CD4-positive, alpha-beta T cell treated with Interleukin-4 for 1 hour (primary cell): Measurements from ENCODE around the gene MKKS.
A peak's percentile ranks its signal among the peaks of the same experiment; 100 is the strongest.
"Not testable (repeated sequence)": the region's sequence is repeated elsewhere in the genome, so short reads cannot be mapped to it uniquely, and the experiment has no call there.

Experiments used
- DNase-seq, 2 donors: peaks; one replicate each; pipeline ENCODE4 v3.0.0-alpha.2; 2020 to 2022

Gene MKKS

GRCh38 chr20:10448270-10449156 is 14.5 kb upstream of the MKKS start:
- no peak for DNase-seq

- peak; percentile 62 to 78 for DNase-seq
Measured at GRCh38 chr20:10447028-10447427, 13.0 kb upstream of the MKKS start.

GRCh38 chr20:10445758-10446157 is 11.7 kb upstream of the MKKS start:
- DNase-seq = no peak

GRCh38 chr20:10443936-10444335 is 9.9 kb upstream of the MKKS start:
- DNase-seq = no peak

GRCh38 chr20:10438217-10438616 is 4.2 kb upstream of the MKKS start:
- DNase-seq = no peak

- DNase-seq = no peak
Measured at GRCh38 chr20:10436053-10436699, 2.2 kb upstream of the MKKS start.

- DNase-seq = peak; percentile 92 to 94
Measured at GRCh38 chr20:10434832-10435812, 1.1 kb upstream of the MKKS start, which contains the start of gene SLX4IP. Gene SLX4IP, plus strand, starts transcription at chr20:10435305. Its CDS starts 22,900 bp downstream, at chr20:10458205.

- DNase-seq = peak; percentile 89 to 90
Measured at GRCh38 chr20:10434467-10434831, 427 bp upstream of the MKKS start.

GRCh38 chr20:10433014-10433622 is 904 bp downstream of the MKKS start:
- no peak for DNase-seq

- DNase-seq = no peak
Measured at GRCh38 chr20:10432079-10432478, 1.9 kb downstream of the MKKS start.

GRCh38 chr20:10430704-10431103 is 3.3 kb downstream of the MKKS start:
- DNase-seq = no peak

- no peak for DNase-seq
Measured at GRCh38 chr20:10430000-10430466, 4.0 kb downstream of the MKKS start.

GRCh38 chr20:10429443-10429981 is 4.5 kb downstream of the MKKS start:
- no peak for DNase-seq

GRCh38 chr20:10428008-10428407 is 6.0 kb downstream of the MKKS start:
- no peak for DNase-seq

- DNase-seq = peak; percentile 44 to 52
Measured at GRCh38 chr20:10427060-10427692, 6.8 kb downstream of the MKKS start.

GRCh38 chr20:10423735-10424134 is 10.3 kb downstream of the MKKS start:
- no peak for DNase-seq

- DNase-seq = no peak
Measured at GRCh38 chr20:10419550-10420133, 14.4 kb downstream of the MKKS start.

- DNase-seq = not testable (repeated sequence)
Measured at GRCh38 chr20:10417218-10417617, 16.8 kb downstream of the MKKS start.

- DNase-seq = no peak
Measured at GRCh38 chr20:10415013-10415650, 18.9 kb downstream of the MKKS start.

- DNase-seq = no peak
Measured at GRCh38 chr20:10412591-10413408, 21.2 kb downstream of the MKKS start.
